ENCODE results near the gene MAPK9.
A peak's percentile ranks its signal among the peaks of the same experiment; 100 is the strongest.

The MAPK9 gene

GRCh38 chr5:180274695-180275094, 17.2 kb downstream of the MAPK9 start:
- DNase-seq (ENCODE audit: low read depth in 2 of 2), result no peak
- no peak overlapping the region for H3K4me3 ChIP-seq (replicated peaks in 1 of 2; ENCODE audit: low read depth in 2 of 2, low read length in 2 of 2)
- TF ChIP-seq CTCF (IDR thresholded peaks at IDR 0.05; ENCODE audit: low read depth, low read length), result no peak

GRCh38 chr5:180271221-180271620, 20.7 kb downstream of the MAPK9 start:
- no peak for TF ChIP-seq CTCF (IDR thresholded peaks at IDR 0.05; ENCODE audit: low read depth, low read length)
- no peak for DNase-seq (ENCODE audit: low read depth in 2 of 2)
- H3K4me3 ChIP-seq (replicated peaks in 1 of 2; ENCODE audit: low read depth in 2 of 2, low read length in 2 of 2), result no peak overlapping the region

- DNase-seq (ENCODE audit: low read depth in 2 of 2), result peak in 1 of 2 donors; percentile 8
- H3K4me3 ChIP-seq (replicated peaks in 1 of 2; ENCODE audit: low read depth in 2 of 2, low read length in 2 of 2), result no peak overlapping the region
- no peak for TF ChIP-seq CTCF (IDR thresholded peaks at IDR 0.05; ENCODE audit: low read depth, low read length)
Measured at GRCh38 chr5:180259260-180259611, 32.6 kb downstream of the MAPK9 start.

- no peak overlapping the region for H3K4me3 ChIP-seq (replicated peaks in 1 of 2; ENCODE audit: low read depth in 2 of 2, low read length in 2 of 2)
- no peak for DNase-seq (ENCODE audit: low read depth in 2 of 2)
- TF ChIP-seq CTCF (IDR thresholded peaks at IDR 0.05; ENCODE audit: low read depth, low read length), result no peak
Measured at GRCh38 chr5:180253036-180253824, 38.7 kb downstream of the MAPK9 start.

GRCh38 chr5:180251887-180252286, 40.0 kb downstream of the MAPK9 start:
- H3K4me3 ChIP-seq (replicated peaks in 1 of 2; ENCODE audit: low read depth in 2 of 2, low read length in 2 of 2), result no peak overlapping the region
- no peak for DNase-seq (ENCODE audit: low read depth in 2 of 2)
- TF ChIP-seq CTCF (IDR thresholded peaks at IDR 0.05; ENCODE audit: low read depth, low read length), result no peak

- TF ChIP-seq CTCF (IDR thresholded peaks at IDR 0.05; ENCODE audit: low read depth, low read length), result no peak
- no peak overlapping the region for H3K4me3 ChIP-seq (replicated peaks in 1 of 2; ENCODE audit: low read depth in 2 of 2, low read length in 2 of 2)
- no peak for DNase-seq (ENCODE audit: low read depth in 2 of 2)
Measured at GRCh38 chr5:180251141-180251540, 40.7 kb downstream of the MAPK9 start.

GRCh38 chr5:180250329-180250728, 41.6 kb downstream of the MAPK9 start:
- no peak overlapping the region for H3K4me3 ChIP-seq (replicated peaks in 1 of 2; ENCODE audit: low read depth in 2 of 2, low read length in 2 of 2)
- no peak for DNase-seq (ENCODE audit: low read depth in 2 of 2)
- TF ChIP-seq CTCF (IDR thresholded peaks at IDR 0.05; ENCODE audit: low read depth, low read length), result no peak

Data from cardiac fibroblast (primary cell).